SK-N-SH treated with all-trans-retinoic acid at 6 μM for 48 hours (cell line): ENCODE results near the gene HCK.

Experiments used
- ATAC-seq: fragments of 200-7000 bp; cut with Tn5 transposase; 3 replicates; pipeline ENCODE4 v1.9.1; 2020; ENCODE audit warnings: mild to moderate bottlenecking, moderate library complexity
- ARNTL ChIP-seq: fragments of 450-650 bp; formaldehyde crosslinking; IDR thresholded peaks from 2 replicates; pipeline ENCODE4 v1.5.0; 2020; ENCODE audit warnings: low read depth, mild to moderate bottlenecking, moderate library complexity, borderline replicate concordance
- CREB5 ChIP-seq: fragments of 250-450 bp; sonication (Bioruptor Pico); IDR thresholded peaks from 2 replicates; pipeline ENCODE4 v1.5.1; 2020; ENCODE audit warnings: low read depth, mild to moderate bottlenecking, moderate library complexity
- CSDC2 ChIP-seq: fragments of 250-450 bp; sonication (Bioruptor Pico); IDR thresholded peaks from 2 replicates; pipeline ENCODE4 v1.5.0; 2020; ENCODE audit warnings: mild to moderate bottlenecking, moderate library complexity
- CSRNP3 ChIP-seq: fragments of 250-450 bp; sonication (Bioruptor Pico); IDR thresholded peaks from 2 replicates; pipeline ENCODE4 v1.5.1; 2021; ENCODE audit warnings: mild to moderate bottlenecking, moderate library complexity
- GLIS3 ChIP-seq: fragments of 250-450 bp; sonication (Bioruptor Pico); IDR thresholded peaks from 2 replicates; pipeline ENCODE4 v1.5.0; 2020; ENCODE audit warnings: mild to moderate bottlenecking, moderate library complexity
- ISL1 ChIP-seq: fragments of 250-450 bp; sonication (Bioruptor Pico); IDR thresholded peaks from 2 replicates; pipeline ENCODE4 v2.1.2; 2022; ENCODE audit warnings: mild to moderate bottlenecking, moderate library complexity
- OSR1 ChIP-seq: fragments of 250-450 bp; sonication (Bioruptor Pico); IDR thresholded peaks from 2 replicates; pipeline ENCODE4 v1.8.0; 2022; ENCODE audit warnings: moderate library complexity, mild to moderate bottlenecking, inconsistent platforms
- PATZ1 ChIP-seq: fragments of 250-450 bp; sonication (Bioruptor Pico); IDR thresholded peaks from 2 replicates; pipeline ENCODE4 v1.8.0; 2020; ENCODE audit warnings: mild to moderate bottlenecking, moderate library complexity, borderline replicate concordance
- POU6F1 ChIP-seq: fragments of 250-450 bp; sonication (Bioruptor Pico); IDR thresholded peaks from 2 replicates; pipeline ENCODE4 v1.8.0; 2021; ENCODE audit warnings: low read depth, mild to moderate bottlenecking, moderate library complexity, borderline replicate concordance
- PPARA ChIP-seq: fragments of 250-450 bp; sonication (Bioruptor Pico); IDR thresholded peaks from 2 replicates; pipeline ENCODE4 v1.5.0; 2020; ENCODE audit warnings: mild to moderate bottlenecking, borderline replicate concordance
- SNAI2 ChIP-seq: fragments of 250-450 bp; sonication (Bioruptor Pico); IDR thresholded peaks from 2 replicates; pipeline ENCODE4 v1.5.0; 2020; ENCODE audit warnings: mild to moderate bottlenecking, moderate library complexity
- TCF4 ChIP-seq: fragments of 250-450 bp; sonication (Bioruptor Pico); IDR thresholded peaks from 2 replicates; pipeline ENCODE4 v1.8.0; 2021; ENCODE audit warnings: mild to moderate bottlenecking, moderate library complexity, borderline replicate concordance
- TOX ChIP-seq: fragments of 250-450 bp; sonication (Bioruptor Pico); IDR thresholded peaks from 2 replicates; pipeline ENCODE4 v1.8.0; 2021; ENCODE audit warnings: mild to moderate bottlenecking, moderate library complexity, borderline replicate concordance
- ZC3H10 ChIP-seq: fragments of 250-450 bp; sonication (Bioruptor Pico); IDR thresholded peaks from 2 replicates; pipeline ENCODE4 v1.5.1; 2021; ENCODE audit warnings: mild to moderate bottlenecking, moderate library complexity
- ZFP3 ChIP-seq: fragments of 250-450 bp; sonication (Bioruptor Pico); IDR thresholded peaks from 2 replicates; pipeline ENCODE4 v1.5.0; 2020; ENCODE audit warnings: mild to moderate bottlenecking, moderate library complexity
- ZFP30 ChIP-seq: fragments of 450-650 bp; formaldehyde crosslinking; IDR thresholded peaks from 2 replicates; pipeline ENCODE4 v1.5.0; 2022; ENCODE audit warnings: mild to moderate bottlenecking, moderate library complexity
- ZNF565 ChIP-seq: fragments of 450-650 bp; formaldehyde crosslinking; conservative IDR thresholded peaks from 2 replicates; pipeline ENCODE4 v1.5.0; 2020; ENCODE audit warnings: low read depth, mild to moderate bottlenecking, moderate library complexity
- ZNF70 ChIP-seq: fragments of 450-650 bp; formaldehyde crosslinking; IDR thresholded peaks from 2 replicates; pipeline ENCODE4 v1.5.0; 2020; ENCODE audit warnings: mild to moderate bottlenecking, moderate library complexity
- ZNF8 ChIP-seq: fragments of 450-650 bp; formaldehyde crosslinking; IDR thresholded peaks from 2 replicates; pipeline ENCODE4 v1.5.0; 2020; ENCODE audit warnings: mild to moderate bottlenecking, moderate library complexity

HCK gene

GRCh38 chr20:32067234-32067821, 15.3 kb downstream of the HCK start:
- TF ChIP-seq PATZ1 (no peak), ISL1 (CRISPR knock-in tag) (peak; percentile 20; the same call in 1 of the 2 replicates)
- ATAC-seq = peak; percentile 88

- no peak for ATAC-seq
- TF ChIP-seq ZFP30 (CRISPR knock-in tag) (no peak), ARNTL (no peak), ZFP3 (CRISPR knock-in tag) (no peak), GLIS3 (CRISPR knock-in tag) (no peak), TCF4 (CRISPR knock-in tag) (no peak), ZNF70 (CRISPR knock-in tag) (no peak), POU6F1 (CRISPR knock-in tag) (no peak), CREB5 (CRISPR knock-in tag) (no peak), TOX (CRISPR knock-in tag) (no peak), ISL1 (CRISPR knock-in tag) (no peak), SNAI2 (CRISPR knock-in tag) (no peak), ZC3H10 (CRISPR knock-in tag) (no peak)
- TF ChIP-seq, all 23 proteins: peak for 0
These were observed 16.1 kb downstream of the HCK start for GRCh38 chr20:32068174-32068573.

- ATAC-seq = no peak
- TF ChIP-seq CSRNP3 (CRISPR knock-in tag) = no peak
These were observed 17.7 kb downstream of the HCK start for GRCh38 chr20:32069711-32070110.

- TF ChIP-seq ZFP30 (CRISPR knock-in tag) (no peak), ZFP3 (CRISPR knock-in tag) (no peak), OSR1 (CRISPR knock-in tag) (no peak), CSDC2 (CRISPR knock-in tag) (no peak), ZNF8 (CRISPR knock-in tag) (no peak), ARNTL (no peak), GLIS3 (CRISPR knock-in tag) (no peak), SNAI2 (CRISPR knock-in tag) (no peak), TCF4 (CRISPR knock-in tag) (no peak), ZNF565 (CRISPR knock-in tag) (no peak), PATZ1 (no peak), ZNF70 (CRISPR knock-in tag) (no peak), PPARA (no peak)
- no peak for ATAC-seq
These were observed 18.2 kb downstream of the HCK start for GRCh38 chr20:32070282-32070681.
